Measurements from ENCODE around the gene IP6K1.

DNA sequence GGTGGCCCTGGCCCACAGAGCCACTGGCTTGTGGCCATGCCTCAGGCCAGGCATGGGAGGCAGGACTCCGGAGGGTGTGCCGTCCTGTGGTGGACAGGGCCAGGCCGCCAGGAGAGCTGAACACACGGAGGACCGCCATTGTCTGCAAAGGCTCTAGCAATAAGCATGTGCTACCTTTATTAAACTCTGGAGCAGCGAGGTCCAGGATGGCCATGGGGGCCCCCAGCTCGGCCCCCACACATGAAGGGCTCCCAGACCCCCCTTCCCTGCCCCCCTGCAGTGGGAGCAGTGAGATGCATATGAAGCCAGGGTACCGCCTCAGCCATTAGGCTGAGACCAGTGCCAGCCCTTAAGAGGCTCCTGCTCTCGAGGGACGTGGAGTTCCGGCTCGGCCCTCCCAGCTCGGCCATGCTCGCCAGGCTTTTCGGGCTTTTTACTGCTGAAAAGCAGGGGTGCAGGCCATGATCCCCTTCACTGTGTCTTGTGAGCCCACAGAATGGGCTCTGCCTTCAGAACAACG lies 69.6 kb downstream of the IP6K1 start:
- TF ChIP-seq, protein P1, sequence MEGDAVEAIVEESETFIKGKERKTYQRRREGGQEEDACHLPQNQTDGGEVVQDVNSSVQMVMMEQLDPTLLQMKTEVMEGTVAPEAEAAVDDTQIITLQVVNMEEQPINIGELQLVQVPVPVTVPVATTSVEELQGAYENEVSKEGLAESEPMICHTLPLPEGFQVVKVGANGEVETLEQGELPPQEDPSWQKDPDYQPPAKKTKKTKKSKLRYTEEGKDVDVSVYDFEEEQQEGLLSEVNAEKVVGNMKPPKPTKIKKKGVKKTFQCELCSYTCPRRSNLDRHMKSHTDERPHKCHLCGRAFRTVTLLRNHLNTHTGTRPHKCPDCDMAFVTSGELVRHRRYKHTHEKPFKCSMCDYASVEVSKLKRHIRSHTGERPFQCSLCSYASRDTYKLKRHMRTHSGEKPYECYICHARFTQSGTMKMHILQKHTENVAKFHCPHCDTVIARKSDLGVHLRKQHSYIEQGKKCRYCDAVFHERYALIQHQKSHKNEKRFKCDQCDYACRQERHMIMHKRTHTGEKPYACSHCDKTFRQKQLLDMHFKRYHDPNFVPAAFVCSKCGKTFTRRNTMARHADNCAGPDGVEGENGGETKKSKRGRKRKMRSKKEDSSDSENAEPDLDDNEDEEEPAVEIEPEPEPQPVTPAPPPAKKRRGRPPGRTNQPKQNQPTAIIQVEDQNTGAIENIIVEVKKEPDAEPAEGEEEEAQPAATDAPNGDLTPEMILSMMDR (conservative IDR thresholded peaks at IDR 0.05; ENCODE audit: low read length) = no peak
- no peak for TF ChIP-seq EZH2phosphoT487 (IDR thresholded peaks at IDR 0.05; ENCODE audit: borderline replicate concordance, low read depth, low read length)
